Forelimb muscle (tissue), 1 donor: Measurements from ENCODE around the gene AQP9. TPM values are rescaled to one million over a fixed set of nuclear protein-coding genes. Genes with fewer than 3 reads are reported as not detected.
"Not testable (repeated sequence)": the region's sequence is repeated elsewhere in the genome, so short reads cannot be mapped to it uniquely, and the experiment has no call there.

Source experiments
- DNase-seq: peaks from one replicate; pipeline ENCODE4 v3.0.0-alpha.2; 2013; ENCODE audit warnings: low read depth
- polyA plus RNA-seq: library from polyadenylated mRNA; unstranded; fragments of 120-200 nt; gene quantifications from one replicate; pipeline ENCODE4 v1.2.1, GENCODE V29; 2013; ENCODE audit not compliant: insufficient read length

The AQP9 gene
- polyA plus RNA-seq, 1 donor = not detected

DNA sequence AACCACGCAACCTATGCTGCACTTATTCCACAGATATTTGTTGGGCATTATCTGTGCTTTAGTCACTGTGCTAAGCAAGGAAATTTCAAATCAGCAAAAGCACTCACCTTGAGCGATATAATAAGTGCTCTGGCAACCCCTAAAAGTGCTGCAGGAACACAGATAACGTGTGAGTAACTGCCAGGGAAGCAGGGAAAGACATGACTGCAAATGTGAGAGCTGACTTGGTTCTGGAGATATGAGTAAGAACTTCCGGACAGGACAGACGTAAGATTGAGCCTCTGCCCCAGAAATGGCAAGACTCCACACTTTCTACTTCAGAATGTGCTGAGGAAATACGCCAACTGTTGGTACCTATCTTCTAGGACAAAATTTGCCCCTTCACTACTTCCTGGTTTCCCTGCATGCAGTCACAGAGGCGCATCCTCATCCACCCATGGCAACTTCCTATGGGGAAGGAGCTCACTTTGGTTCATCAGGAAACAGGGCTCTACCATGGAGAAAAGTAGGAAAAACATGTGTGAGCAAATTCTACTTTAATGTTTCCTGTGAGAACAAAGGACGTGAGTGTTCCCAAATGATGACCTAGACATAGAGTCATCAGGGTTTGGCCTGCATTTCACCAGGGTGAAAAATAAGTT, 41.7 kb downstream of the AQP9 start:
- DNase-seq = no peak

DNA sequence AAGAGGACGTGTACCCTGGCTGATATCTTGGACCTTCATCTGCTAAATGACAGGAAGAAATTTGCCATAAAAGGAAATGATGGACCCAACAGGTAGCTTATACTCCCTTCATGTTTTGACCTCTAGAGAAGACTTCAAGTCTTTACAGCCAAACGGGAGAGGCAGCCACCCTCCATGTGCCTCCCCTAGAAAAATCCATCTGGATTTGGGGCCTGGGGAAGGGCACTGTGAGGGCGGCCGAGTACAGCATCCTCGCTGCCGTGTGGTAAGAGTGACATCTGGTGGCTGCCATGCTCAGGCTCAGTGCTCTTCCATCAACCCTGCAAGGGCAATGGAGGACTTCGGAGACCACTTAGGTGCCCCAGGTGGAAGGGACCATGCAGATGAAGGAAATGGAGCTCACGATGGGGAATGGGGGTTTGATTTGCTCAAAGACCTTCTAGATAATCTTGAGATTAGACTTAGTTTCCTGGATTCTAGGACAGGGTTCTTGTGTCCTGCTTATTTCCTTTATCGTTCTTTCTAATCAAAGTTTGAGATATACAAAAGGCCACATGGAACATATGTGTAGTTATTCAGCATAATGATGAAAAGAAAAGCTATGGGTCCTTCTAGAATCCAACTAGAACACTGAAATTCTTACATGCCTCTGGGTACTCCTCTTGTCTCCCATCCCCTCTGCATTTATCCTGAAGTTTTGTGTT, 44.4 kb downstream of the AQP9 start:
- DNase-seq = no peak

DNA sequence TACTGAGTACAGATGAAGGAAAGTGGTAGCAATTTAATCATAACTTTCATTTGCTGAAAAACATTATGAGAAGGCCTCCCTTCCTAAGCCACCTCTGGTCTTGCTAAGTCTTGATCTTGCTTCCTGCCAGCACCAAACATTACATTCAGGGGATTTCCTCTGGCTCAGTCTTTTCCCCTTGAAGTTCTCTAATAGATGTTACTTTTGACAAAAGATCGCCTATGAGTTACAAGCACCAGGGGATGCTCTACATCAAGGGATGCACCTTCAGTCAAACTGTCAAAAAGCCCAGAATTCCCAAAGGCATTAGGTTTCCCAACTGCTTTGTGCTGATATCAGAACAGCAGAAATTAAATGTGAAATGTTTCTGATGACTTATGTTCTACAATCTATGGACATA, 47.3 kb downstream of the AQP9 start:
- no peak for DNase-seq

DNA sequence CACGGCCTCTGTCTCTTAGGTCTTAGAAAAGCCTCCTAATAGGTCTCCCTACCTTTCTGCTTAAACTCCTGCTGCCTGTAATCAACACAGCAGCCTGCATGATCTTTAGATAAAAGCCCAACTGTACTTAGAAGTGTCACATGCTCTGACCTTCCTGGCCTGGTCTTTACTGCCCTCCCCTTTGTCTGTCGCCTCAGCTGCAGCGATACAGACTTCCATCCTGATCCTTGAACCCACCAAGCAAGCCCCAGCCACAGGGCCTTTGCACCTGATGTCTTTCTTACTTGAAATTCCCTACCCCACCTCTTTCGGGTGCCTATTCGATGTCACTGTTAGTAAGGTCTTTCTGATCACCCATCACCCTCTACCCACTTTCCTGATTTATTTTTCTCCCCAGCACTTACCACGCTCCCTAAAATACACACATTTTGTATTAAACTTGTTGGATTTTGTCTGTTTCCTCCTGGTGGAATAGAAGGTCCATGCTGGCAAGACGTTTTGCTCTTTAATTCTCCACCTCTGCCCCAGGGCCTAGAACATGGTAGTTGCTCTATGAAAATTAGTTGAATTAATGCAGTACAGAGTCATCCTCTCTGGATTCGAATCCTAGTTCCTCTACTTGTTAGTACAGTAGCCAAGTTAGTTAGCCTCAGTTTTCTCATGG, 51.1 kb downstream of the AQP9 start:
- no peak for DNase-seq

DNA sequence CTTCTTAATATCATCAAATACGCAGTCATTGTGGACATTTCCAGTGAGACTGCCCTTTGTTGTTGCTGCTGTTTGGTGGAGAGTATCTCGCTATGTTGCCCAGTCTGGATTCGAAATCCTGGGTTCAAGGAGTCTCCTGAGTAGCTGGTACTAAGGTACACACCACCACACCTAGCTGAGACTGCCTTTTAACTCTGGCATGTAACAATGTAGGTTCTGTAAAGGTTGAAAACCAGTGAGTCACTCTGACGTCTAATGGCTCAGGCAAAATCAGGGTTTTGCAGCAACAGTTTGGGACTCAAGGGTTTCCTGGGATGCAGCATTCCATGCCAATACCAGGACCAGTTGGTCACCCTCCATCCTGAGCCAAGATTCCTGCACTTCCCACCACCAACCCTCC, 52.2 kb downstream of the AQP9 start:
- DNase-seq = no peak

DNA sequence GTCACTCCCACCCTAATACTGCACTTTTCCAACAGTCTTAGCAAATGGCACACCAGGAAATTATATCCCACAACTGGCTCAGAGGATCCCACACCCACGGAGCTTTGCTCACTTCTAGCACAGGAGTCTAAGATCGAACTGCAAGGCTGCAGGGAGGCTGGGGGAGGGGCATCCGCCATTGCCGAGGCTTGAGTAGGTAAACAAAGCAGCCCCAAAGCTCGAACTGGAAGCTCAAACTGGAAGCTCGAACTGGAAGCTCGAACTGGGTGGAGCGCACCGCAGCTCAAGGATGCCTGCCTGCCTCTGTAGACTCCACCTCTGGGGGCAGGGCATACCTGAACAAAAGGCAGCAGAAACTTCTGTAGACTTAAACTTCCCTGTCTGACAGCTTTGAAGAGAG, 55.5 kb downstream of the AQP9 start:
- not testable (repeated sequence) for DNase-seq

DNA sequence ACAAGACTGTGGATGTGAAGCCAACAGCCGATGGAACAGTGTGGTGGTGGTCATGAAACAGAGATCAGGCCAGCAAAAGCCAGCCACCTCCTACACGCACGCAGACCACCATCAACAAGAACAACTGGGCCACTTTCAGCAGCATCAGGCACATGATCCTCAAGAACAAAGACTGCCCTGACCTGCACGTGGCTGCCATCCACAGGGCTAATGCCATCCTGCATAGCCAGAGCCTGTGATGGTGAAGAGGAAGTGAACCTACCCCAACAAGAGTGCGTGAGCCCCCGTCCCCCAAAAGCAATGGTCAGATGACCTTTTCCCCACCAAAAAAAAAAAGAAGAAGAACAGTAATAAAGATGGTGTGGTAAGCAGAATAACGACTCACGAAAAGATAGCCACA, 62.6 kb downstream of the AQP9 start:
- DNase-seq = no peak

DNA sequence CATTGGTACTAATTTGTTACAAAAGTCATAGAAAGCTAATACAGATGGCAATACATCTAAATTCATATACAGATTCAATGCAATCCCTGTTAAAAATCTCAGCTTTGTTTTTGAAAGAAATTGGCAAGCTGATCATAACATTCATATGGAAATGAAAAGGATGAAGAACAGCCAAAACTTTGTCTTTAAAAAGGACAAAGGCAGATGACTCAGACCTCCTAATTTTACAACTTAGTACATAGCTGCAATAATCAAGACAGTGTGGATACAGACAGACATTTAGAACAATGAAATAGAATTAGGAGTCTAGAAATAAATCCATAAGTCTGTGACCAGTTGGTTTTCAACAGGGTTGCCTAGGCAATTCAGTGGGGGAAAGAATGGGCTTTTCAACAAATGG, 63.3 kb downstream of the AQP9 start:
- DNase-seq = no peak

DNA sequence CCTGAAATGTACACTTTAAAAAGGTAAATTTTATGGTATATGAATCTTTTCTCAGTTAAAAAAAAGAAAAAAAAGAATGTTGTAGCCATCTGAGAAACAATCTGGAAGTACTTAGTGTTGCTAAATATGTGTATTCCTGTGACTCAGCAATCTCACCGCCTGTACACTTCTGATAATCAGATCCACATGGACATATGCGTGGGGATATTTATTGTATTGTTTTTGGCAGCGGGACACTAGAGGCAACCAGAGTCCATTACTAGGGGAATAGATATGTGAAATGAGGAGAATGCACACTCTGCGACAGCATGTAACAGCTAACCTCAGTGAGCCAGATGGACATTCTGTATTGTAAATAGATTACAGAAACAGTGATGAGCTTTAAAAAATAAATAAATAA, 65.4 kb downstream of the AQP9 start:
- DNase-seq = peak; percentile 84

DNA sequence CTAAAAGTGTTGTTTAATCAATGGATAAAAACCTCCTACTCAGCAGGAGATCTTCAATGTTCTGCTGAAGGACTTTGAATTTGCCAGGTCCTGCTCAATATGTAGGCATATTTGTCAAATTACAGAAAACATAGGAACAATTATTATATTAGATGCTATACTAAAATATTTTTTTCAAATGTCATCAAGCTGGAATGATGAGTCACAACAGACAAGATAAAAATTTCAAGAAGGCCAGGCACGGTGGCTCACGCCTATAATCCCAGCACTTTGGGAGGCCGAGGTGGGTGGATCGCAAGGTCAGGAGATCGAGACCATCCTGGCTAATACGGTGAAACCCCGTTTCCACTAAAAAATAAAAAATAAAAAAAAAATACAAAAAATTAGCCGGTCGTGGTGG, 68.0 kb downstream of the AQP9 start:
- DNase-seq = no peak

DNA sequence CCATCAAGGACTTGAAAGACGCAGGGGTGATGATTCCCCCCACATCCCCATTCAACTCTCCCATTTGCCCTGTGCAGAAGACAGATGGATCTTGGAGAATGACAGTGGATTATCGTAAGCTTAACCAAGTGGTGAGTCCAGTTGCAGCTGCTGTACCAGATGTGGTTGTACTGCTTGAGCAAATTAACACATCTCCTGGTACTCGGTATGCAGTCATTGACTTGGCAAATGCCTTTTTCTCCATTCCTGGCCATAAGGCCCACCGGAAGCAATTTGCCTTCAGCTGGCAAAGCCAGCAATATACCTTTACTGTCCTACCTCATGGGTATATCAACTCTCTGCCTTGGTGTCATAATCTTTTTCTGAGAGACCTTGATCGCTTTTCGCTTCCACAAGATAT, 70.0 kb downstream of the AQP9 start:
- DNase-seq = not testable (repeated sequence)

DNA sequence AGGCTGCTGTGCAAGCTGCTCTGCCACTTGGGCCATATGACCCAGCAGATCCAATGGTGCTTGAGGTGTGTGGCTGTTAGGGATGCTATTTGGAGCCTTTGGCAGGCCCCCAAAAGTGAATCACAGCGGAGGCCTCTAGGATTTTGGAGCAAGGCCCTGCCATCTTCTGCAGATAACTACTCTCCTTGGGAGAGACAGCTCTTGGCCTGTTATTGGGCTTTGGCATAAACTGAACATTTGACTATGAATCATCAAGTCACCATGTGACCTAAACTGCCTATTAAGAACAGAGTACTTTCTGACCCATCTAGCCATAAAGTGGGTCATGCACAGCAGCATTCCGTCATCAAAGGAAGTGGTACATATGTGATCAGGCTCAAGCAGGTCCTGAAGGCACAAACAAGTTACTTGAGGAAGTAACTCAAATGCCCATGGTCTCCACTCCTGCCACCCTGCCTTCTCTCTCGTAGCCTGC, 70.9 kb downstream of the AQP9 start:
- DNase-seq = not testable (repeated sequence)

DNA sequence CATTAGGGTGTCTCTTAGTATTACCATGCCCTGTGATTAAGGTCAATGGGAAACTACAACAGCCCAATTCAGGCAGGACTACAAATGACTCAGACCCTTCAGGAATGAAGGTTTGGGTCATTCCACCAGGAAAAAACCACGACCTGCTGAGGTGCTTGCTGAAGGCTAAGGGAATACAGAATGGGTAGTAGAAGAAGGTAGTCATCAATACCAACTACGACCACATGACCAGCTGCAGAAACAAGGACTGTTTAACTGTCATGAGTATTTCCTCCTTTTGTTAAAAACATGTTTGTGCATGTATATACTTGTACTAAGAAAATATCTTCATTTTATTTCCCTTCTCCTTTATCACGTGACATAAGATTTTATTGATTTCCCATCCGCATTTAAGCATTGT, 71.8 kb downstream of the AQP9 start:
- DNase-seq = not testable (repeated sequence)

DNA sequence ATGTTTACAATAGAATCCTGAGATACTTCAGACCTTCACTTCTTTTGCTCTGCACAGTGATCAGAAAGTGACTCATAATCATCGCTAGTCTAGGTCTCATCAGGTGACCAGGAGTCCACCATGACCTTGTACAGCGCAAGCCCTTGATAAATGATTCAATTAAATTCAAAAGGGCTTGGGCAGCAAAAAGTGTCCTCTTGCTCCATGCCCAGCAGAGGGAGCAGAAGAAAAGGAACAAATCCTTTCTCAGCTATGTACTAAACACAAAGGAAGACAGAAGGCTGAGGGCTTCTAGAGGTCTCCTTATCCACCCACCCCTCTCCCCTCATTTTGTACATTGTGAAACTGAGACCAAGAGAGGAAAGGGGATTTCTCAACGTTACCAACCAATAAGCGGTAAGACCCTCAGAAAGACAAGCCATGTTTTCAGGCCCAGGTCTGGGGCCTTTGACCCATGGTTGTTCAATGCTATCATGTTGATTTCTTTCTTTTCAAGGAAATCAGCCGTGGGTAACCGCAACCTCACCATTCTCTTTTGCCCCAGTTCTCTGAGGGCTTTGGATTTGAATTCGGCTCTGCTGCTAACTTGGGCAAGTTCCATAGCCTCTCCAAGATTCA, 74.8 kb downstream of the AQP9 start:
- no peak for DNase-seq

DNA sequence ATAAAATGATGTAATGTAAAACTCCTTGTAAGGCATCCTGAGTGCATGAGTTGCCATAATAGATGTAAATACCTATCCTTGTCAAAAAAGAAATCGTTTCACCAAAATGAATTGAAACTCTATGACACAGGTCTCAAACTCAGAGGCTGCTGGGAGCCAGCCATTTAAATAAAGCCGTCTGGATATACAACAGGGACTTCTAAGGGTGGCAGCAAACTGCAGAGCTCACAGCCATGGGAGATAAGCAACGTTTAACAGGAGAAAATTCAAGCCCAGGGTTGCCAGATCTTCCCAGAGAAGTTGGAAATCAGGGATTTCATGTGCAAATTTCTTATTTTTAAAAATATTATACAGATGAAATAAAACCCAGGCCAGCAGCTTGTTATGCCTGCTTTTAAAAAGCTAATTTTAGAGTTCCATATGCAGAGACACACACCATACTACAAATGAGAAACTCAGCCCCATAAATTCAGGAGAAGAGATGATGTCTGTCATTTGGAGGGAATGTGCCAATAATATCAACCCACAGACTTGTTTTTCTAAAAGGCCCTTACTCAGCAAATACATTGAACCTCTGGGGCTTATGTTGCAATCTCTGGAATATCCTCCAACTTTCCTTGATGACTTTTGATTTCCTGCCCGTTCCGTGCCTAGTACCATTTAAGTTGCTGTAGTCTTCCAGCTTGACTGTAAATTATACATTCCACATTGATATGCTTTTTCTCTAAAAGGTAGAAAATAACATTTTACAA, 75.6 kb downstream of the AQP9 start:
- DNase-seq = no peak

DNA sequence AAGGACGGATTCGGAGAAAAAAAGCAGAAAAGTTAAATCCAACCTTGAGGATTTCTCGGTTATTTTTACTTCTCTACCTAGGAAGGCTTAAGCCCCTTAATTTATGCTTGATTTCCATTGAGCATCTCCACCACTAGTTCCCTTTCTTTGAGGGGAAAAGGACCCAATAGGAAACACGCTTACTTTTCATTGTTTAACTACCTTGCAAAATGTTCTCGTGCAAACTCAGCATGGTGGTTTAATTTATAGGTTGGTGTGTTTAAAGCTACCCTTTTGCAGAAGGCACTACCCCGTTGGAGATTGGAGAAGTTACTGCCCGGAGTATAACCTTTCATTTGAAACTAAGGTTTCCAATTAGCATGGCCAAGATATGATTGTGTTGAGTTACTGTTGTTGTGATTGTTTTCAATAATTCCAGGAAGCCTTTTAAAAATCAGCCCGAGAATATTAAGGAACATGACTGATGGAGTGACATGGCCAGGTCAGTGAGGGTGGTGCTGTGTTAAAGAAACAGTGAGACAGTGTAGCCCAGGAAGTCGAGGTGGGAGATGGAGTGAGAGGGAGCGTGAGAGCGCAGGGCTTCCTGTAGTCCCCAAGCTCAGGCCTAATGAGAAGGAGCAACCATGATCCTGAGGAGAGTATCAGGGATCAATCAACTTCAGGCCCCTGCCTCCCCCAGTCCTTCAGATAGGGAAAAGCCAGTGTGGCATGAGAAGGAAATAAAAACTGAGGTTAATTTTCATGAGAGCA, 76.6 kb downstream of the AQP9 start:
- DNase-seq = no peak

DNA sequence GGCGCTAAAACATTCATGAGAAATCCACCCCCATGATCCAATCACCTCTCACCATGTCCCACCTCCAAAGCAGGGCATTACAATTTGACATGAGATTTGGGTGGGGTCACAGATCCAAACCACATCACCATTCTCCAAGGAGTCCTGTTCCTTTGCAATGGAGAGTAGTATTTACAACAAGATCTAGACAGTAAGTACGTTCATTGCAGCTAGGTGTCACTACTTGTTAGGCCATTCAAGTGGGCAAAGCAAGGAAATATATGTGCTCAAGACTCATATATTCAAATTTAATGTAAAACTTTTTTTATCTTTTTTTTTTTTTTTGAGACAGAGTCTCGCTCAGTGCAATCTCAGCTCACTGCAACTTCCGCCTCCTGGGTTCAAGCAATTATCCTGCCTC, 79.3 kb downstream of the AQP9 start:
- no peak for DNase-seq

DNA sequence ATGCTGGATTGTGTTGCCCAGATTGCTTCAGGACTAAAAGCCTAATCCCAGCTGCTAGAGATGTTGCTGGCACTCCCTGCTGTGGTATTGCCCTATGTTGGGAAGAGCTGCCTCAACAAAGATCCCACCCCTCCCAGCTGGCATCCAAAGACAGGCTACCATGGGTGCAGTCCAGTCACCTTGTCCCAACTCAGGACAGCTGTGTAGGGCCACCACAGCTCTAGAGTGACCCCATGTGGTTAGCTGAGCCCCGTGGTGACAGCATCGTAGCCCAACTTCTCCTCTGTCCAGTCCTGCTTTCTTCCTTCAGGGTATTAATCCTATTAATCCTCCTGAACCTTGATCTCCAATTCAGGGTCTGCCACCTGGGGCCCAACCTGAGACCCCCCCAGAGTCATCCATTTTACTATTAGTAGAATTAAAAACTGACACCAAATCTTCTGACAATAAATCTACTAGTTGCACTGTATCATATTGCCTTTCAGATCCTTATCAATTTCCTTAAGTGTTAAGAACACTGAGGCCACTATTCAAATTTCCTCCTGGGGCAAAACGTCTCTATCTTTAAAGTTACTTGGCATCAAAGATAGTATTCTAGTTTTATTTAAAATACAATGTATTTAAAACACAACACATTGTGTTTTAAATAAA, 83.5 kb downstream of the AQP9 start:
- DNase-seq = no peak

DNA sequence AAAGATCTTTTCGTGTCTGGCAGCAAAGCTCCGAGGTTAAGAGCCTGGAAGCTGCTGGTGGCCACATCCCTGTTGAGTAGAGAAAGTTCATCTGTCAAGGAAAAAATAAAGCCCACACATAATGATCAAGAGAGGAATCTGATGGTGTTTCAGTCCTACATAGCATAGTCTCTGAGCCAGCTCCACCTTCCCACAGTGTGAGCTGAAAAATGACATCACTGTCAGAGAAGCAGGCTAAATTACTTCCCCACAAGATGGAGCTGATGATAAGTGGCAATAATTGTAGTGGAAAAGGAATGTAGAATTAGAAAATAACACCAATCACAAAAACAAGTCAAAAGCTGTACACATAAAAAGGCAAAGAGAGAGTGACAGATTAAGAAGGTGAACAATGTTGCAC, 84.5 kb downstream of the AQP9 start:
- DNase-seq = no peak

DNA sequence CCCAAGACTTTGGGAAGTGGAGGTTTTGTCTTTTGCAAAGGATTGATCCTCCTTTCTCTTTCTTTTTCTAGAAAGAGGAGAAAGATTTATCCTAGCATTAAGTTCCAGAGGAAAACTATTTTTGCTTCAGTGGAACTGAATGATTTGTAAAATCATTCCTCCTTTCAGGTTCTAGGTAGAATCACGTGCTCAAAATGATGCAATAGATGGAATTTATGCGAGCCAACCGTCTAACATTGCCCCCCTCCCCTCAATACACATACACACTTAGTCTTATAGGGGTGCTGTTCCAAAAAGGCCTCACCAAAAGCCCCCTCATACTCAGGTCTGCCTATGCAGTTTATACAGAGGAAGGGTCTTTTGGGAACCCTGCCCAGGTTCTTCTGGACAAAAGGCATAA, 85.3 kb downstream of the AQP9 start:
- no peak for DNase-seq

DNA sequence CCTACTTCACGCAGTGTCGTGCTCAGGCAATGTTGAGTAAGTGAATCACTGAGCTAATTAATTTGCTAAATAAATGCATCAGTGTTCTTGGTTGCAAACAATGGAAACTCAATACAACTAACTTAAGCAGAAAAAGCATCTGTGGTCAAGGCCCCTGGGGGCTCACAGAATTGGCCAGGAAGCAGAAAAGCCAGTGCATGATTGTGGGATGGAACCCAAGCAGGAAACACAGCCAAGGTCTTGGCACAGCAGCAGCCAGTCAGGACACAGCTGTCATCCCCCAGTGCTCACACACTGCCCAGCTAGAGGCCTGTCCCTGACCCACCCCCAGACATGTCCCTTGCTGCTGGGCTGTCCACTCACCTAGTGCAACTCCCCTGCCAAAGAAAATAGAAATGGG, 85.9 kb downstream of the AQP9 start:
- DNase-seq = no peak
